Fibroblast of lung (primary cell): Measurements from ENCODE around the gene ZNF860. TPM values are rescaled to one million over a fixed set of nuclear protein-coding genes. Genes with fewer than 3 reads are reported as not detected.
"Not testable (repeated sequence)": the region's sequence is repeated elsewhere in the genome, so short reads cannot be mapped to it uniquely, and the experiment has no call there.

Source experiments
- DNase-seq, 2 donors: peaks; one replicate each; pipeline versions ENCODE4 v3.0.0 to v3.0.0-alpha.2; 2010; ENCODE audit warnings: low read depth in 2 of 2
- H2AFZ ChIP-seq: 2 replicates; pipeline ENCODE4 v1.5.1; 2012; ENCODE audit warnings: low read length, control low read depth, inconsistent platforms
- H3K27ac ChIP-seq: 2 replicates; pipeline ENCODE4 v1.5.1; 2011; ENCODE audit warnings: low read length, control low read depth; ENCODE audit not compliant: insufficient read depth
- H3K27me3 ChIP-seq: 2 replicates; pipeline ENCODE4 v1.5.1; 2011; ENCODE audit warnings: mild to moderate bottlenecking, low read length; ENCODE audit not compliant: control insufficient read depth, insufficient read depth
- H3K36me3 ChIP-seq: 2 replicates; pipeline ENCODE4 v1.5.1; 2011; ENCODE audit warnings: low read length; ENCODE audit not compliant: control insufficient read depth, insufficient read depth
- H3K4me1 ChIP-seq: 2 replicates; pipeline ENCODE4 v1.5.1; 2011; ENCODE audit warnings: low read length; ENCODE audit not compliant: control insufficient read depth, insufficient read depth; ENCODE audit errors: extremely low read depth
- H3K4me2 ChIP-seq: 2 replicates; pipeline ENCODE4 v1.5.1; 2011; ENCODE audit warnings: low read length, control low read depth; ENCODE audit not compliant: insufficient read depth; ENCODE audit errors: extremely low read depth
- H3K4me3 ChIP-seq, 4 experiments: fragments of 200-600 bp in 1 of 4; sonication (generic) in 1 of 4; replicated peaks in 1 of 4; 2 replicates each; pipeline ENCODE4 v1.5.1; 2011 to 2016; ENCODE audit warnings: low read length in 4 of 4, low read depth in 3 of 4, mild to moderate bottlenecking in 3 of 4, control low read depth in 2 of 4, inconsistent platforms in 1 of 4, mixed read lengths in 1 of 4; ENCODE audit not compliant: insufficient read depth in 1 of 4; ENCODE audit errors: control extremely low read depth in 1 of 4
- H3K79me2 ChIP-seq: 2 replicates; pipeline ENCODE4 v1.5.1; 2012; ENCODE audit warnings: mild to moderate bottlenecking, low read length, inconsistent platforms; ENCODE audit not compliant: control insufficient read depth, insufficient read depth
- H3K9ac ChIP-seq: 2 replicates; pipeline ENCODE4 v1.5.1; 2011; ENCODE audit warnings: mild to moderate bottlenecking, low read length, control low read depth; ENCODE audit not compliant: insufficient read depth
- H3K9me3 ChIP-seq: 2 replicates; pipeline ENCODE4 v1.5.1; 2012; ENCODE audit warnings: low read depth, low read length; ENCODE audit not compliant: control insufficient read depth, insufficient read depth
- H4K20me1 ChIP-seq: 2 replicates; pipeline ENCODE4 v1.5.1; 2011; ENCODE audit warnings: low read length; ENCODE audit not compliant: control insufficient read depth, insufficient read depth; ENCODE audit errors: extremely low read depth
- CTCF ChIP-seq, 2 donors: IDR thresholded peaks in 1 of 2; conservative IDR thresholded peaks in 1 of 2; 1 replicate in 1 of 2; 2 replicates in 1 of 2; pipeline ENCODE4 v1.5.1; 2011 to 2012; ENCODE audit warnings: low read length in 2 of 2, control low read depth in 1 of 2, inconsistent platforms in 1 of 2, low read depth in 1 of 2, mild to moderate bottlenecking in 1 of 2
- EZH2 ChIP-seq: IDR thresholded peaks from 2 replicates; pipeline ENCODE4 v1.5.1; 2012; ENCODE audit warnings: low read length, control low read depth, mild to moderate bottlenecking; ENCODE audit errors: missing control alignments
- polyA plus RNA-seq, 2 donors: library from polyadenylated mRNA; depleted of rRNA in 1 of 2; stranded (reverse) in 1 of 2; unstranded in 1 of 2; fragments of >200 nt; gene quantifications; 2 replicates each; pipeline ENCODE4 v1.2.1, GENCODE V29; 2011 to 2012; ENCODE audit warnings: missing spikeins in 1 of 2
- total RNA-seq: library from RNA; depleted of rRNA; stranded (reverse); fragments of >200 nt; gene quantifications from 2 replicates; pipeline ENCODE4 v1.2.1, GENCODE V29; 2014

The ZNF860 gene
- total and polyA plus RNA-seq, 2 donors (not counting 1 experiment from before 2014, with no cell fraction given): 0.50 to 0.52 TPM

GRCh38 chr3:32004113-32004765 lies 22.7 kb downstream of the ZNF860 start:
- no peak for DNase-seq
- TF ChIP-seq EZH2: no peak
- no peak for TF ChIP-seq CTCF (conservative IDR thresholded peaks at IDR 0.05 in 1 of 2, IDR thresholded peaks at IDR 0.05 in 1 of 2; ENCODE audit: low read depth in 1 of 2, low read length in 2 of 2)

GRCh38 chr3:32009101-32009500 lies 27.6 kb downstream of the ZNF860 start:
- peak in 1 of 2 donors; percentile 51 for DNase-seq
- TF ChIP-seq EZH2 (no peak), CTCF (conservative IDR thresholded peaks at IDR 0.05 in 1 of 2, IDR thresholded peaks at IDR 0.05 in 1 of 2; ENCODE audit: low read depth in 1 of 2, low read length in 2 of 2) (no peak)

More at GRCh38 chr3:32004113-32004765, 22.7 kb downstream of the ZNF860 start:
- no peaks in the 10 kb centered on the region for H3K79me2 ChIP-seq
- no peaks in the 10 kb centered on the region for H3K4me1 ChIP-seq
- H3K36me3 ChIP-seq: no peaks in the 10 kb centered on the region
- H3K9me3 ChIP-seq: no peaks in the 10 kb centered on the region
- H3K27me3 ChIP-seq: peaks cover 2% of the 10 kb centered on the region
- H2AFZ ChIP-seq: no peak overlapping the region
- no peak overlapping the region for H3K4me3 ChIP-seq
- no peak overlapping the region for H3K27ac ChIP-seq
- H3K4me2 ChIP-seq: no peak overlapping the region
- no peak overlapping the region for H3K9ac ChIP-seq
- H4K20me1 ChIP-seq: no peaks in the 10 kb centered on the region

GRCh38 chr3:32009957-32010356 lies 28.4 kb downstream of the ZNF860 start:
- Histone ChIP-seq H3K36me3 (no peaks in the 10 kb centered on the region), H3K27ac (no peak overlapping the region), H3K9ac (no peak overlapping the region), H2AFZ (no peak overlapping the region), H3K4me1 (no peaks in the 10 kb centered on the region), H3K79me2 (no peaks in the 10 kb centered on the region), H3K27me3 (no peaks in the 10 kb centered on the region), H3K9me3 (no peaks in the 10 kb centered on the region), H4K20me1 (no peaks in the 10 kb centered on the region), H3K4me3 (no peak overlapping the region), H3K4me2 (no peak overlapping the region)
- no peak for DNase-seq
- TF ChIP-seq EZH2 (no peak), CTCF (conservative IDR thresholded peaks at IDR 0.05 in 1 of 2, IDR thresholded peaks at IDR 0.05 in 1 of 2; ENCODE audit: low read depth in 1 of 2, low read length in 2 of 2) (no peak)

More at GRCh38 chr3:32009101-32009500, 27.6 kb downstream of the ZNF860 start:
- Histone ChIP-seq H3K36me3 (no peaks in the 10 kb centered on the region), H3K4me2 (no peak overlapping the region), H2AFZ (no peak overlapping the region), H4K20me1 (no peaks in the 10 kb centered on the region), H3K27me3 (no peaks in the 10 kb centered on the region), H3K79me2 (no peaks in the 10 kb centered on the region), H3K4me3 (no peak overlapping the region), H3K9ac (no peak overlapping the region), H3K9me3 (no peaks in the 10 kb centered on the region), H3K27ac (no peak overlapping the region), H3K4me1 (no peaks in the 10 kb centered on the region)

- not testable (repeated sequence) for H3K4me1 ChIP-seq, DNase-seq, H4K20me1 ChIP-seq, H3K79me2 ChIP-seq, H2AFZ ChIP-seq, H3K4me2 ChIP-seq, H3K9ac ChIP-seq, H3K27ac ChIP-seq, H3K27me3 ChIP-seq, H3K4me3 ChIP-seq, H3K36me3 ChIP-seq, H3K9me3 ChIP-seq
Measured at GRCh38 chr3:32010699-32011098, 29.1 kb downstream of the ZNF860 start.

- not testable (repeated sequence) for H3K9ac ChIP-seq, H3K4me2 ChIP-seq, DNase-seq, H3K79me2 ChIP-seq, H3K4me3 ChIP-seq, H3K36me3 ChIP-seq, H3K4me1 ChIP-seq, H3K27me3 ChIP-seq, H3K27ac ChIP-seq, H4K20me1 ChIP-seq, H3K9me3 ChIP-seq, H2AFZ ChIP-seq
Measured at GRCh38 chr3:32015638-32016037, 34.1 kb downstream of the ZNF860 start.
